A549 (cell line): ENCODE data around the gene QSER1.
"Not testable (repeated sequence)": the region's sequence is repeated elsewhere in the genome, so short reads cannot be mapped to it uniquely, and the experiment has no call there.

Experiments
- BHLHE40 ChIP-seq: IDR thresholded peaks from 2 replicates; pipeline ENCODE4 v1.6.1; 2012; ENCODE audit warnings: low read depth, low read length, inconsistent platforms
- CBX2 ChIP-seq: fragments of 200-600 bp; sonication (generic); IDR thresholded peaks from 2 replicates; pipeline ENCODE4 v1.6.1; 2016; ENCODE audit warnings: low read depth, mild to moderate bottlenecking, borderline replicate concordance
- CTCF ChIP-seq: fragments of >200 bp; sonication (Bioruptor Twin); formaldehyde crosslinking; IDR thresholded peaks from 3 replicates; pipeline ENCODE4 v1.5.1; 2016
- KDM5A ChIP-seq: fragments of 200-600 bp; sonication (generic); IDR thresholded peaks from 2 replicates; pipeline ENCODE4 v1.6.1; 2016; ENCODE audit warnings: antibody characterized with exemption, mild to moderate bottlenecking
- MAFK ChIP-seq: fragments of 450-650 bp; IDR thresholded peaks from 2 replicates; pipeline ENCODE4 v1.6.1; 2014; ENCODE audit not compliant: partially characterized antibody
- PBX3 ChIP-seq: IDR thresholded peaks from 2 replicates; pipeline ENCODE4 v1.6.1; 2012
- POLR2A ChIP-seq: IDR thresholded peaks from 2 replicates; pipeline ENCODE4 v1.6.1; 2012; ENCODE audit warnings: mild to moderate bottlenecking, low read length
- RARB ChIP-seq: fragments of 250-450 bp; sonication (Bioruptor Pico); IDR thresholded peaks from 2 replicates; pipeline ENCODE4 v1.8.0; 2021; ENCODE audit warnings: mild to moderate bottlenecking, moderate library complexity
- ZFP36 ChIP-seq: fragments of 450-650 bp; IDR thresholded peaks from 2 replicates; pipeline ENCODE4 v1.6.1; 2014; ENCODE audit warnings: borderline replicate concordance; ENCODE audit not compliant: partially characterized antibody

GRCh38 chr11:32868752-32869151, 23.9 kb upstream of the QSER1 start:
- TF ChIP-seq CBX2; CTCF; KDM5A; PBX3; RARB (CRISPR knock-in tag); POLR2A; BHLHE40; MAFK; ZFP36: not testable (repeated sequence)
